COLO829 (cell line): ENCODE results near the gene ENPP6.

Experiments
- DNase-seq: peaks from one replicate; pipeline ENCODE4 v3.0.0; 2012; ENCODE audit warnings: low spot score

The ENPP6 gene

DNA sequence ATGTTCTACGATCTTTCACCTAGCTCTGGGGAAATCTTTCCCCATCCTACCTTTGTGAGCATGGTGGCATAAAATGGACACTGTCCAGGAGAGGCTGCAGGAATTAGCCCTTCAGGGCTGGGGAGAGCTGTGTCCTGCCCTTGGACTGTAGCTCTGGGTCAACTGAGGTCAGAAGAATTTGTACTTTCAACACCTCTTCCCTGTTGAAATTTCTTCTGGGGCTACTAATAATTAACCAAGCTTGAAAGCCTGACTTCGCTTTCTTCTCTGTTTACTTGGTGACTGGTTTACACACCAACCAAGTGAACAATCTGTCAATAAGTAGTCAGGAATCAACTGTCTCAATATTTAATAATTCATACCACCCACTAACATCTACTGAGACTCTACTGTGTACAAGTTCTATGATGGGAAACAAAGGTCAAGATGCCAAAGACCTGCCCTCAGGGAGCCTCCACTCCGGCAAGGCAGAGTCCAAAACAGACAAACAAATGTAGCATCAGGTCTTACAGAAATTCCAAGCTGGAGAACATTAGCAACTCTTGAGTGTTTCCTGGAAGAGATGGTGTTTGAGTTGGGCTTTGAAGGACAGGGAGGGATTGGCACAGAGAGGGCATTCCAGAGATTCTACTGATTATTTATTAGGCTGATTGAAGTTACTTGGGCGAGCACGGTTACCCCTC lies 113.1 kb downstream of the ENPP6 start:
- no peak for DNase-seq

- DNase-seq: no peak
These were observed 114.0 kb downstream of the ENPP6 start for GRCh38 chr4:184103527-184104264.

- no peak for DNase-seq
These were observed 114.7 kb downstream of the ENPP6 start for GRCh38 chr4:184102927-184103326.

GRCh38 chr4:184102488-184102887 lies 115.2 kb downstream of the ENPP6 start:
- DNase-seq: no peak

DNA sequence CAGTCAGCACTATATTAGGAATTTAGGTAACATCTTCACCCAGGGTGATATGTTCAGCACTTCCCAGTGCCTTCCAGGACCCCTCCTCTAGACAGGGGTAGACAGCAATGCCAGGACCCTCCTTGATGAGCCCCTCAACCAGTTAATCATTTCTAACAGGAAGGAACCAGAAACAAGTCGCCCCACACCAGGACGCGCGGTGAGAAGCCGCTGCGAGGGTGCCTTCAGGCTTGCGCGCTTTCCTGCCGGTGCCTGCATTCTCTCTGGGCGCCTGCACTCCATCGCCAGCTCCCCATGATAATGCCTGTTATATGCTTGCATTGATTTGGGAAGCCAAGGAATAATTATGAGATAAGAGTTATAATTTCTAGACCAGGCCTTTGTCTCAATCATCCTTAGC lies 116.0 kb downstream of the ENPP6 start:
- no peak for DNase-seq

- DNase-seq: peak; percentile 65
These were observed 117.3 kb downstream of the ENPP6 start for GRCh38 chr4:184100297-184100885.

GRCh38 chr4:184099535-184099966 lies 118.1 kb downstream of the ENPP6 start:
- DNase-seq: no peak

- DNase-seq: no peak
These were observed 118.7 kb downstream of the ENPP6 start for GRCh38 chr4:184099000-184099399.

- DNase-seq: no peak
These were observed 119.9 kb downstream of the ENPP6 start for GRCh38 chr4:184097815-184098214.

DNA sequence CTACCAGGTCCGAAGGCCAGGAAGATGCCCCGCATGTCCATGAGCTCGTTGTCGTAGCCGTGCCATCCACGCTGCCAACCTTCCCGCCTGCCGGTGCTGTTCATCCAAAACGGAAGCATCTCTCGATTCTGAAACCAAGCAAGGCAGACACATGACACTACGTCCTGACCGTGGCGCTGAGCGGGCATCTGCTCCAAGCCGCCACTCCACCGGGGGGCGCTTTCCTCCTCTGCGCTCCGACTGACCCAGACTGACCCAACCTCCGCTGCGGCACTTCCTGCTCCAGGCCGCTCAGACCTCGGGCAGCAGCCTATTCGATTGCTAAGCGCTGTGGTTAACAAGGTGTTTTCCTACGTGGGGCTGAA lies 120.5 kb downstream of the ENPP6 start:
- no peak for DNase-seq

- DNase-seq: no peak
These were observed 121.0 kb downstream of the ENPP6 start for GRCh38 chr4:184096561-184097240.

- no peak for DNase-seq
These were observed 123.0 kb downstream of the ENPP6 start for GRCh38 chr4:184094532-184095159.

DNA sequence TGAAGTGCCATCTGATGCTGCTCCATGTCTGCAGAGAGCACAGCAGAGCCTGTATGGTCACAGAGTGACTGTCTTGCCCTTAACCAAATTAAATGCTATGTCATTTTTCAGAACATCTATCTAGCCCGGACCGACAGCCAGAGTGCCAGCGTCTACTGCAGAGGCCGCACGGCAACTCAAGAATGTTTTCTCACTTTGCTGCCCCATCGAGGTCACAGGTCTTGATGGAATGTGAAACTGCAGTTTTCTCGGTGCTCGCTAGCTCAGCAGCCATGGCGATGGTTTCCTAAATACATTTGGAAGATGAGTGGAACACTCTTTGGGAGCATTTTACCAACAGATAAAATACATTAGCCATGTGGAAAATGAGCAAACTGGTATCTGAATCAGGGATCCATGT lies 125.7 kb downstream of the ENPP6 start:
- DNase-seq: no peak

GRCh38 chr4:184090571-184090970 lies 127.1 kb downstream of the ENPP6 start:
- no peak for DNase-seq

DNA sequence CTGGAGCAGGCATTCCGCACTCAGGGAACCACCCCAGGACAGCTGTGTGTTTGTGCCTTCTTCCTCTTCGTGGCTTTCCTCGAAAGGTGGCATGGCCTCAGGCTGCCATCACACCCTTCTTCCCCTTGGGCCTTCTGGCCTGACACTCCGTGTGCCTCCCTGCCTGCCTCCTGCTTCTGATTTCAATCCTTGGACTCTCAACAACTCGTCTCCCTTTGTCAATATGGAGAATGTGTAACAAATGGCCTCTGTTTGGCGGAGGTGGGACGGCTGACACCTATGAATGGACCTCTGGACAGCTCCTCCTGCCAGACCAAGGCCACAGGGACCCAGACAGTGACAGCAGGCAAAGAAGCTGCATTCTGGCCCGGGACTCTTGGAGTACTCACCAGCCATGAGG lies 137.0 kb downstream of the ENPP6 start:
- no peak for DNase-seq

DNA sequence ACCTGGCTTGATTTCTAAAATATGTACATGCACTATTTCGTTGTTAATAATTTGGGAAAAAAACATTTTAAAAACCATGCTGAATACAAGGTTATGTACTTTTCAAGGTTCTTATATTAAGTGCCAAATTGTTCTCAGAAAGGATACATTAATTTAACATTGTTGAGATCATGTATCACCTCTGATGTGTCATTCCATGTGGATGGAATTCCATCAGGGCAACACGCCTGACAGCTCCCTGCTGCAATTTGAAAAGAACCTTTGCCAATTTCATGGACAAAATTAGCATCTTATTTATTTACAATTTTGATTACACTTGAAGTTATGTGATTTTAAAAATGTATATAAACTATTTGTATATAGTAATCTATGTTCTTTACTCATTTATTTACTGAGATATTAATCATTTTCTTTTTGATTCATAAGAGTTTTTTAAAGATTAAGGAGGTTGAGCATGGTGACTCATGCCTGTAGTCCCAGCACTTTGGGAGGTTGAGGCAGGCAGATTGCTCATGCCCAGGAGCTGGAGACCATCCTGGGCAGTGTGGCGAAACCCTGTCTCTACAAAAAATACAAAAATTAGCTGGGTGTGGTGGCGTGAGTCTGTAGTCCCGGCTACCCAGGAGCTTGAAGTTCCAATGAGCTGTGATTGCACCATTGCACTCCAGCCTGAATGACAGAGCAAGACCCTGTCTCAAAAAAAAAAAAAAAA lies 142.8 kb downstream of the ENPP6 start:
- no peak for DNase-seq

- no peak for DNase-seq
These were observed 149.6 kb downstream of the ENPP6 start for GRCh38 chr4:184067931-184068554.

GRCh38 chr4:184066584-184067300 lies 150.9 kb downstream of the ENPP6 start:
- DNase-seq: no peak

- no peak for DNase-seq
These were observed 152.8 kb downstream of the ENPP6 start for GRCh38 chr4:184064877-184065276.

DNA sequence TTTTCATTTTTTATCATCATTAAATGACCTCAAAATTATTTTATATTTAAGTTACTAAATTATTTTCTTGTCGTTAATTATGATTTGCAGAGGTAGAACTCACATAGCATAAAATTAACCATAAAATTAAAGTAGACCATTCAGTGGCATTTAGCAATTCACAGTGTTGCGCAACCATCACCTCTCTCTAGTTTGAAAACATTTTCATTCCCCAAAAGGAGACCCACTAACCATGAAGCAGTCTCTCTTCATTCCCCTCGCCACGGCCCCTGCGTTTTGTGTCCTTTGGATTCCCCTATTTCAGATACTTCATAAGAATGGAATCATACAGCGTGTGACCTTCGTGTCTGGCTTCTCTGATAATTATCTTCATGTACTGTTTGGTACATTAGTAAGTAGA lies 154.9 kb downstream of the ENPP6 start:
- DNase-seq: no peak

- no peak for DNase-seq
These were observed 156.1 kb downstream of the ENPP6 start for GRCh38 chr4:184061582-184061981.
